GM10266 (cell line): ENCODE results near the gene PAFAH1B2.

Experiments
- DNase-seq: peaks from one replicate; pipeline ENCODE4 v3.0.0; 2012; ENCODE audit errors: extremely low spot score
- TF ChIP-seq, protein P1 (sequence below): IDR thresholded peaks from 2 replicates; pipeline ENCODE4 v1.5.1; 2012; ENCODE audit warnings: mild to moderate bottlenecking, low read depth; ENCODE audit not compliant: control insufficient read depth, insufficient read depth; ENCODE audit errors: missing control alignments

The PAFAH1B2 gene

DNA sequence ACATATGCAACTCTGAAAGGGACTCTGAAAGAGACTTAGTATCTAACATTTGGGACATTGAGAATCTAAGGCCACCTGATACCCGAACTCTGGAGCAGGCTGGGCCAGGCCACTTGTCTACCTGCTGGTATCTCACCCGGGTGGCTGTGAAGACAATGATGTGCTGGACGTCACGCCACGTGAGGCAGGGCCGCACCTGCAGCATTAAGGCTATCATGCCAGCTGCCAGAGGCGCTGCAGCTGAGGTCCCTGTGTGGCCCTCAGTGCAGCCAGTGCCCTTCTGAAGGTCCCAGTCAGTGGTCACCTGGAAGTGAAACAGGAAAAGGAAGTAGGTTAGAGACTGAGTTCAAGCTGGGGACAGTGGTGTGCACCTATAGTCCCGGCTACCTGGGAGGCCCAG lies 75.4 kb downstream of the PAFAH1B2 start:
- no peak for DNase-seq
- TF ChIP-seq, protein P1, sequence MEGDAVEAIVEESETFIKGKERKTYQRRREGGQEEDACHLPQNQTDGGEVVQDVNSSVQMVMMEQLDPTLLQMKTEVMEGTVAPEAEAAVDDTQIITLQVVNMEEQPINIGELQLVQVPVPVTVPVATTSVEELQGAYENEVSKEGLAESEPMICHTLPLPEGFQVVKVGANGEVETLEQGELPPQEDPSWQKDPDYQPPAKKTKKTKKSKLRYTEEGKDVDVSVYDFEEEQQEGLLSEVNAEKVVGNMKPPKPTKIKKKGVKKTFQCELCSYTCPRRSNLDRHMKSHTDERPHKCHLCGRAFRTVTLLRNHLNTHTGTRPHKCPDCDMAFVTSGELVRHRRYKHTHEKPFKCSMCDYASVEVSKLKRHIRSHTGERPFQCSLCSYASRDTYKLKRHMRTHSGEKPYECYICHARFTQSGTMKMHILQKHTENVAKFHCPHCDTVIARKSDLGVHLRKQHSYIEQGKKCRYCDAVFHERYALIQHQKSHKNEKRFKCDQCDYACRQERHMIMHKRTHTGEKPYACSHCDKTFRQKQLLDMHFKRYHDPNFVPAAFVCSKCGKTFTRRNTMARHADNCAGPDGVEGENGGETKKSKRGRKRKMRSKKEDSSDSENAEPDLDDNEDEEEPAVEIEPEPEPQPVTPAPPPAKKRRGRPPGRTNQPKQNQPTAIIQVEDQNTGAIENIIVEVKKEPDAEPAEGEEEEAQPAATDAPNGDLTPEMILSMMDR: no peak

DNA sequence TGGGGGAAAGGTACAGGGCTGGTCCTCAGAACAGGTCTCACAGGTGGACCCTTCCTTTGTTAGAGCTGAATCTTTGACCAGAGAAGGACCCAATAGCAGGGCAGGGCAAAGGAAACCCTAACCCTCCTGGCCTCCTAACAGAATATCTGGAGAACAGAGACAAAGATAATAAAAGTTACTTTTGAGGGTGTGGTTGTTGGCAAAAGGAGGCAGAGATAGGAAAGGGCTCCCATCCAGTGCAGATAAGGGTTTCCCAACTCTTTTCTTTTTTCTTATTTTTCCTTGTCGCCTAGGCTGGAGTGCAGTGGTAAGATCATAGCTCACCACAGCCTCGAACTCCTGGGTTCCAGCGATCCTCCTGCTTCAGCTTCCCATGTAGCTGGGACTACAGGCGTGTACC lies 75.9 kb downstream of the PAFAH1B2 start:
- TF ChIP-seq, protein P1: no peak
- no peak for DNase-seq

DNA sequence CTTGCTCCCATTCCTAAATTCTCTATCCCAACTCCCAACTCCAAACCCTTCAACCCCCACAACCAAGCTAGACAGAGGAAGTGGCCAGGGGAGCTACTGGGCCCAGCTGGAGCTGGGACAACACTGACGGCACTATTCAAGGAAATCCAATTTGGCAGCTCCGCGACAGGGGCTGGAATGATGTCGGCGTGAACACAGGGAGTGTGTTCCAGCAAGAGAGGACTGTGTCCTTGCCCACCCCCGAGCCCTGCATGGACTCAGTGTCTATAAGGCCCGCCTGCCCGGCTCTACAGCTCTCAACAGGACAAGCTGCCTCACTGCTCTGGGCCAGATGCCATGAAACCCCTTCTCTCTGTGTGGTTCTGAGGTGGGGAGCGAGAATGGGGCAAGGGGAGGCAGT lies 76.5 kb downstream of the PAFAH1B2 start:
- TF ChIP-seq, protein P1: no peak
- DNase-seq: no peak

DNA sequence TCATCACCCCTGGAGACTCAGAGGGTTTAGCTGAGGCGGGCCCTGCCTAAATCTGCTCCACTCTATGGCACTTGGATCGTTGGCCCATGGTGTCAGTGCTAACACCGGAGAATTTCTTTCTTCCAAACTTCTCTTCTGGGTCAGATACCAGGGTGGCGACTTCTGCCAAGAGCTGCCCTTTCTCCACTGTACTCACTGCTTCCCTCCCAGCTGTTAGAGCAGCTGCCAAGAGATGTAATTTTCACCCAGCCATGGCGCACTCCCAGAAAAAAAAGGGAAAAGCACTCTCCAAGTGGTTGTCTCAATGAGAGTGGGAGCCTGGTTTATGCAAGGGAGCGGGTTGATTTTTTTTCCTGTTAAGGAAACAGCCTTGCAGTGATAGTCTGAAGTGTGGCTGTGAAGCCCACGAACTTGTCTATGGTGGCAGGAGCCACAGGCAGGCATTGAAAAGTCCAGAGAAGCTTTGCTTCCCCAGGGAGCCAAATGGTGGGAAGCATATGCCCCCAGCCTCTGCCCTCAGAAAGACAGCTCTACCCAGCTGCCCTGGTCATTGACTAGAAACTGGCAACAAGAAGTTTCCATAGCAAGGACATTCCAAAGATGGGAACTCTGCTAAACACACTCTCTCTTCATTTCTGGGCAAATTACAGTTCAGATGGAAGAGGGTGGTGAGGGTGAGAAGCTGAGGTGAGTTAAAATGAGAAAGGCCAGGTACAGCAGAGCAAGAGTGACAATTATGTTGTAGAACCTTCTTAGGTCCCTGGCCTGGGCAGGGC lies 77.1 kb downstream of the PAFAH1B2 start:
- DNase-seq: no peak
- TF ChIP-seq, protein P1: no peak

DNA sequence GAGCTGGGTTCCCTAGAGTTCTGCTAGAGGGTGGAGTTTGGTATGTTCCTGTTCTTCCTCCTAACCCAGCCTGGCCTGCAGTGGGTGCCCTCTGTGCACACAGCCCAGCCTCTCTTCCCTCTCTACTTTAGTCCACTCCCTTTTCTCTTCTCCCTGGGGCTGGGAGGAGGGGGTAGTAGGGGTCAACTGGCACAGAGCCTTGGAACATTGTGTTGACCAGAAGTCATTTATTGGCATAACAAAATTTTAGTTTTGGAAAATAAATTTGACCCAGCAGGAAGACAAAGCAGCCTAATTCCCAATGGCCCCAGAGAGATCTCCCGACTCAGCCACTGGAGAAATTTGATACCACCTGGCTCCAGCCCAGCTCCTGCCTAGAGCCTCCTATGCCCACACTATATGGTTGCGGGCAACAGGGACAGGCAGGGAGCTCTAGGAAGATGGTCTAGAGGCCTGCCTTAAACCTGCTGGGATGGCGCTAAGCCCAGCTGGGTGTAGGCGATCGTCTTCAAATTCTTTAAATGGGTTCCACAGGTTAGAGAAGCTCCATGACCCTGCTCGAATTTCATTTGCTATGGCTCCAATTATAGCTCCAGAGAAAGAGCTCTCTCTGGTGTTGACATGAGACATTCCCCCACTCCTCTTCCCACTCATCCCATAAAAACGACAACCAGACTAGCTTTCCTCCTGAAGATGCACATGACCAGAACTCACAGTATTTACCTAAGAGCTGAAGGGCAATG lies 77.9 kb downstream of the PAFAH1B2 start:
- TF ChIP-seq, protein P1: no peak
- DNase-seq: no peak

DNA sequence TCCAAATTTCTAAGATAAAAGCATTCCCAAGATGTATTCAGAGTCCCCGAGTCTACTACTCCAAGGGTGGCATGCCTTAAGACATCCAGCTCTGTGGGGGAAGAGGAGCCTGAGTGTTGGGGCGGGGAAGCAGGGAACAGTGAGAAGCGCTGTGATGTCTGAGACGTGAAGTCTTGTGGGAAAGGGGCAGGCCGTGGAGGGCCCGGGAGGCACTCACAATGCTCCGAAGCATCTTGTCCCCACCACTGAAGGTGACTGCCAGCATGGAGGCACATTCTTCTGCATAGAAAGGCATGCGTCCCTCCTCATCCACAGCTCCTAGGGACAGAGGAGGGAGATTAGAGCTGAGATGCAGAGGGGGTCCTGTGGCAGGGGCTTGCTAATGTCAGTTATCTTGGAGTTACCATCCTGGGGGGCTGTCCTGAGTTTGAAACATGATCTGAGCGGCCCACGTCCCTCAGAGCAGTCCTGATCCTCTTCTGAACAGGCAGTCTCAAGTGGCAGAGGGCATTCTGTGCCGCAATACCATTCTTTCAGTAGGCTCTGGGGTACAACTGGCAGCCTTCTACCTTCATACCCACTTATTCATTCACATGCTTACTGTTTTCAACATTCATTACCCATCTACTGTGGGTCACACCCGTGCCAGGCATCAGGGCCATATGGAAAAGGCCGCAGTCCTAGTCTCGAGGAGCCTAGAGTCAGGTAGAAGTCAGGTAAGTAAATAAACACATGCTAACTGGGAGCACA lies 79.1 kb downstream of the PAFAH1B2 start:
- TF ChIP-seq, protein P1: no peak
- DNase-seq: no peak
